ENCODE results near the gene PPP1R15B. TPM values are rescaled to one million over a fixed set of nuclear protein-coding genes. Genes with fewer than 3 reads are reported as not detected.
A peak's percentile ranks its signal among the peaks of the same experiment; 100 is the strongest.

PPP1R15B gene
- total and polyA plus RNA-seq, 4 donors: 14.6 to 57.0 (median 36.8) TPM

DNA sequence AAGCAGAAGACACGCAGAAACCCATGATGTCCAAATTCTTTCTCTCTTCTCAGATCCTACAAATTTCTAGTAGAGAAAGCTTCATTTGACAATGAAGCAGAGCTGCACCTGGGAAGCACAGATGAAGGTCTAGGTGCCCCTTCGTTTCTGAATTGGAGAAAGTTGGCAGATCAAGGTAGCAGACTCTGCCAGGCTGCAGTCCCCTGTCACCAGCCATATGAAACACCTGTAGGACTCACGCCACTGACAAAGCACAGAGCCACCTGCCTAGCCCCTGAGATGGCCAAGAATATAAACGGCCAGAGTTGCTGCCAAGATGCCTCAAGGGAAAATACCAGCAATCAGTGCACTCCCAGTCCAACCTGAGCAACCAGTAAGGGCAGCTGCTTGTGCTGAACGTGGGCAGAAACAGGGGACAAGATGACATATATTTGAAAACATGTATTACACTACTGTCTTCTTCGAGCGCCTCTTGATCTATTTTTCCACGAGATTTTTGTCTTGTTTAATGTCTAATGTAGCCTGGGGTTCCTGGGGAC, 31.3 kb downstream of the PPP1R15B start:
- no peak for DNase-seq
- no peak for ATAC-seq (ENCODE audit: insufficient read depth, low FRiP score)

DNA sequence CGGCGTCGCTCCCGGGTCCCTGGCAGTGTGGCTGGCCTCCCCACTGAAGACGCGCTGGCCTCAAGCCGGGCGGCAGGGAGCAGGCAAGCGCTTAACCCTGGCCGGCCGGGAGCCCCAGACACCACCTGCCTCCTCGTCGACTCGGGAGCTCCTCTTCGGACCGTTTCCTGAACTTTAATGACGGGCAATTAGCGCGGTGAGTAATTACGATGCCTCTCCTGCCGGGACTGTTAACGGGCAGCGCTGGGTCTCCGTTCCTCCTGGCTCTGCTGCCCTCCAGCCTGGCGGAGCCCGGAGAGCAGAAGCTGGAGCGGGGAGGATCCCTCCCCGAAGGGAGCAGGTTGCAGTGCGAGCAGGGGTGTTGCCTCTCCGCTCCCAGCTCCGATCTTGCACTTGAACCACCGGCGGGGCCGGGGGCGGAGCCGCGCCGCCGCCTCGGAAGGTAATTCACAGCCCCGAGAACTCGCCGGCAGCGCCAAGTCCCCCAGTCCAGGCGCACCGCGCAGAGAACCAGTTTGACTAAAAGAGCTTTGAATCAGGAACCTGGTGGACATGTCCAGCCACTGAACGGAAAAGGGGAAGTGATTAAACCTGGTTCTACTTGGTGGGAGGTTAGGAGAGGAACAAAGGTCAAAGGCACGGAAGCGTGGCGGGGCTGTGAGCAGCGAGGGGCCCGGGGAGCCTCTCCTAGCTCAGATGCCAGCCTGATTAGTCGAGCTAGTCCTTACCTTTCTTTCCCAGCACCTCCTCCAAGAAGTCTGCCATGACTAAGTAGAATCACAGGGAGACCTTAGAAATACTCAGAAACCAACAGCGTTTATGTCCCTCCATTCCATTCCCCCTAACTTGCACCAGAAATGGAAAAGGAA, 33.6 kb downstream of the PPP1R15B start:
- WGBS, 2 donors: 1% methylated on average over 52 to 55 of the region's 55 CpGs
- H3K4me3 ChIP-seq: peak overlapping the region; percentile 22
- no peaks in the 10 kb centered on the region for H3K36me3 ChIP-seq (ENCODE audit: control insufficient read depth in 4 of 4, insufficient read depth in 4 of 4, low read length in 4 of 4)
- DNase-seq: peak in 2 of 3 donors; percentile 42 to 43
- no peaks in the 10 kb centered on the region for H3K9me3 ChIP-seq (ENCODE audit: control insufficient read depth in 4 of 4, insufficient read depth in 3 of 4, low read length in 3 of 4)
- no peak overlapping the region for H3K27ac ChIP-seq (ENCODE audit: low read depth in 1 of 2, low read length in 1 of 2)
- ATAC-seq (ENCODE audit: insufficient read depth, low FRiP score): peak; percentile 78
- H3K9ac ChIP-seq (ENCODE audit: insufficient read depth in 1 of 2, low read length in 2 of 2): no peak overlapping the region
- peaks cover 0 to 13% (median 0%) of the 10 kb centered on the region in 5 donors for H3K4me1 ChIP-seq (ENCODE audit: control insufficient read depth in 5 of 5, insufficient read depth in 5 of 5, low read length in 5 of 5)
- TF ChIP-seq, protein P1, sequence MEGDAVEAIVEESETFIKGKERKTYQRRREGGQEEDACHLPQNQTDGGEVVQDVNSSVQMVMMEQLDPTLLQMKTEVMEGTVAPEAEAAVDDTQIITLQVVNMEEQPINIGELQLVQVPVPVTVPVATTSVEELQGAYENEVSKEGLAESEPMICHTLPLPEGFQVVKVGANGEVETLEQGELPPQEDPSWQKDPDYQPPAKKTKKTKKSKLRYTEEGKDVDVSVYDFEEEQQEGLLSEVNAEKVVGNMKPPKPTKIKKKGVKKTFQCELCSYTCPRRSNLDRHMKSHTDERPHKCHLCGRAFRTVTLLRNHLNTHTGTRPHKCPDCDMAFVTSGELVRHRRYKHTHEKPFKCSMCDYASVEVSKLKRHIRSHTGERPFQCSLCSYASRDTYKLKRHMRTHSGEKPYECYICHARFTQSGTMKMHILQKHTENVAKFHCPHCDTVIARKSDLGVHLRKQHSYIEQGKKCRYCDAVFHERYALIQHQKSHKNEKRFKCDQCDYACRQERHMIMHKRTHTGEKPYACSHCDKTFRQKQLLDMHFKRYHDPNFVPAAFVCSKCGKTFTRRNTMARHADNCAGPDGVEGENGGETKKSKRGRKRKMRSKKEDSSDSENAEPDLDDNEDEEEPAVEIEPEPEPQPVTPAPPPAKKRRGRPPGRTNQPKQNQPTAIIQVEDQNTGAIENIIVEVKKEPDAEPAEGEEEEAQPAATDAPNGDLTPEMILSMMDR (IDR thresholded peaks at IDR 0.05; ENCODE audit: control extremely low read depth, extremely low read depth): no peak
- H3K27me3 ChIP-seq (ENCODE audit: control insufficient read depth in 3 of 3, insufficient read depth in 3 of 3, low read length in 2 of 3): peaks cover 0 to 39% (median 26%) of the 10 kb centered on the region in 3 donors

More for the DNA sequence above, 31.3 kb downstream of the PPP1R15B start:
- TF ChIP-seq, protein P1 (IDR thresholded peaks at IDR 0.05; ENCODE audit: control extremely low read depth, extremely low read depth): no peak
- Histone ChIP-seq H3K9me3 (ENCODE audit: control insufficient read depth in 4 of 4, insufficient read depth in 3 of 4, low read length in 3 of 4) (no peaks in the 10 kb centered on the region), H3K4me3 (no peak overlapping the region), H3K27ac (ENCODE audit: low read depth in 1 of 2, low read length in 1 of 2) (no peak overlapping the region), H3K27me3 (ENCODE audit: control insufficient read depth in 3 of 3, insufficient read depth in 3 of 3, low read length in 2 of 3) (peaks cover 0 to 34% (median 26%) of the 10 kb centered on the region in 3 donors), H3K36me3 (ENCODE audit: control insufficient read depth in 4 of 4, insufficient read depth in 4 of 4, low read length in 4 of 4) (no peaks in the 10 kb centered on the region), H3K9ac (ENCODE audit: insufficient read depth in 1 of 2, low read length in 2 of 2) (no peak overlapping the region), H3K4me1 (ENCODE audit: control insufficient read depth in 5 of 5, insufficient read depth in 5 of 5, low read length in 5 of 5) (peaks cover 0 to 13% (median 0%) of the 10 kb centered on the region in 5 donors)
- WGBS, 2 donors: 76 to 83% methylated on average over 8 of the region's 8 CpGs

DNA sequence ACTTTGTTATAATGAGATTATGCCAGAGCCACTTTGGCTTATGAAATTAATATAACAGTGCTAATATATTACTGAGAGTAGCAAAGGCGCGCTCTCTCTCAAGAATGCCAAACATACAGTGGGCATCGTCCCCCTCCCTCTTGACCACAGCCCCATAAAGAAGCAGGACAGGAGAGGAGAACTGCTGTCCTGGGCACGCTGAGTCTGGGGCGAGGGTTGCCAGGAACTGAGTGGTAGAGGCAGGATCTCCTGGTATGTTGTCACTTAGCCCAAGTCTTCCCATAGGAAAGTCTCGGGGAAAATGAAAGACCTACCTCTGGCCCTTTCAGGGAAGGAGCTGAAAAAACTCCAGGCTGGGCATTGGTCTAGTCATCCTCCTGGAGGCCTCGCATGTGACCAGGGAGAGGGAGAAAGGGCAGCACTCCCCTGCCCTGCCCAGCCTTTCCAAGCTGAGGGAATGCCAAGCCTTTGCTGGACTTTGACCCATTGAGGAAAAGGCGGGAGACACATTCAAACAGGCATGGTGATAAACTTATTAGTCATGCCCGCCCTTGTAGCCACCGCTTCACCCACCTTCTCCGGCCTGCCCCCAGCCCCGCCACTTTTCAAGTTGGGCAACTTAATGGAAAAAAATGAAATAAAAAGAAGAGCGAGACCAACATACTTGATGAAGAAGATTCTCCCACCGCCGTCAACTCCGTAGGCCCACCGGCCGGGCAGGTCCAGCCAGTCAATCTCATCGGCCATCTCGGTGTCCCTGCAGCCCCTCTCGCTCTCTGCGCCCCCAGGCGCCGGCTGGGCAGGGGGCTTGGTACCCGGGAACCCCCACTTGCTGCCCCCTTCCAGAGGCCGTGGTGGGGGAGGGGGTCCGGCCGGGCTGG, 34.5 kb downstream of the PPP1R15B start:
- no peak for DNase-seq
- TF ChIP-seq, protein P1 (IDR thresholded peaks at IDR 0.05; ENCODE audit: control extremely low read depth, extremely low read depth): no peak
- no peaks in the 10 kb centered on the region for H3K9me3 ChIP-seq (ENCODE audit: control insufficient read depth in 4 of 4, insufficient read depth in 3 of 4, low read length in 3 of 4)
- ATAC-seq (ENCODE audit: insufficient read depth, low FRiP score): no peak
- H3K27ac ChIP-seq (ENCODE audit: low read depth in 1 of 2, low read length in 1 of 2): no peak overlapping the region
- WGBS, 2 donors: 62 to 76% methylated on average over 26 to 28 of the region's 28 CpGs
- peaks cover 0 to 13% (median 0%) of the 10 kb centered on the region in 5 donors for H3K4me1 ChIP-seq (ENCODE audit: control insufficient read depth in 5 of 5, insufficient read depth in 5 of 5, low read length in 5 of 5)
- no peak overlapping the region for H3K4me3 ChIP-seq
- H3K36me3 ChIP-seq (ENCODE audit: control insufficient read depth in 4 of 4, insufficient read depth in 4 of 4, low read length in 4 of 4): no peaks in the 10 kb centered on the region
- H3K27me3 ChIP-seq (ENCODE audit: control insufficient read depth in 3 of 3, insufficient read depth in 3 of 3, low read length in 2 of 3): peaks cover 0 to 39% (median 28%) of the 10 kb centered on the region in 3 donors
- H3K9ac ChIP-seq (ENCODE audit: insufficient read depth in 1 of 2, low read length in 2 of 2): no peak overlapping the region
